Smooth muscle cell (in vitro differentiated cells): ENCODE results near the gene SMG6. TPM values are rescaled to one million over a fixed set of nuclear protein-coding genes. Genes with fewer than 3 reads are reported as not detected.

Source experiments
- DNase-seq: peaks from one replicate; lab custom pipeline; 2025; ENCODE audit not compliant: unreplicated experiment; lab: John Stamatoyannopoulos, UW
- H2AFZ ChIP-seq: fragments of 200-600 bp; sonication (generic); 2 replicates; pipeline ENCODE4 v1.6.0; 2016; ENCODE audit warnings: antibody characterized with exemption, low read depth, mild to moderate bottlenecking
- H3F3A ChIP-seq: fragments of 200-600 bp; sonication (generic); 2 replicates; pipeline ENCODE4 v1.6.0; 2017; ENCODE audit warnings: antibody characterized with exemption, low read depth
- H3K27ac ChIP-seq: fragments of 200-600 bp; sonication (generic); 2 replicates; pipeline ENCODE4 v1.5.1; 2016; ENCODE audit warnings: low read depth, mild to moderate bottlenecking
- H3K27me3 ChIP-seq: fragments of 200-600 bp; sonication (generic); 2 replicates; pipeline ENCODE4 v1.6.1; 2016; ENCODE audit warnings: low read depth, mild to moderate bottlenecking
- H3K36me3 ChIP-seq: fragments of 200-600 bp; sonication (generic); 2 replicates; pipeline ENCODE4 v1.5.1; 2016; ENCODE audit warnings: low read depth
- H3K4me1 ChIP-seq: fragments of 200-600 bp; sonication (generic); 2 replicates; pipeline ENCODE4 v1.5.1; 2016; ENCODE audit warnings: low read depth
- H3K4me2 ChIP-seq: fragments of 200-600 bp; sonication (generic); 2 replicates; pipeline ENCODE4 v1.6.0; 2016; ENCODE audit warnings: mild to moderate bottlenecking
- H3K4me3 ChIP-seq: fragments of 200-600 bp; sonication (generic); 2 replicates; pipeline ENCODE4 v1.5.1; 2016; ENCODE audit warnings: mild to moderate bottlenecking
- H3K79me2 ChIP-seq: fragments of 200-600 bp; sonication (generic); 2 replicates; pipeline ENCODE4 v1.6.0; 2016; ENCODE audit warnings: low read depth, mild to moderate bottlenecking
- H3K9ac ChIP-seq: fragments of 200-600 bp; sonication (generic); 2 replicates; pipeline ENCODE4 v1.6.0; 2016; ENCODE audit warnings: low read depth
- H3K9me3 ChIP-seq: fragments of 200-600 bp; sonication (generic); replicated peaks from 2 replicates; pipeline ENCODE4 v1.5.1; 2016; ENCODE audit warnings: low read depth
- H4K20me1 ChIP-seq: fragments of 200-600 bp; sonication (generic); 2 replicates; pipeline ENCODE4 v1.6.0; 2016; ENCODE audit warnings: low read depth
- WGBS: methylation state at CpG from one replicate; pipeline ENCODE4 v1.1.7; 2016; ENCODE audit warnings: low lambda C conversion rate; 5-methylcytosine and 5-hydroxymethylcytosine counted together
- polyA plus RNA-seq: library from polyadenylated mRNA; unstranded; fragments of >200 nt; fragmentation: Nextera tagmentation; extraction: Ambion mirVana; gene quantifications from 2 replicates; pipeline ENCODE4 v1.2.1, GENCODE V29; 2016
- total RNA-seq: library from RNA; depleted of rRNA; stranded (reverse); fragments of >200 nt; gene quantifications from 2 replicates; pipeline ENCODE4 v1.2.3, GENCODE V29; 2014
- TF ChIP-seq, protein P1 (sequence below): fragments of 200-600 bp; sonication (generic); IDR thresholded peaks from 2 replicates; pipeline ENCODE4 v1.5.1; 2017; ENCODE audit warnings: borderline replicate concordance, mild to moderate bottlenecking, antibody characterized with exemption; ENCODE audit not compliant: insufficient read depth, poor library complexity, severe bottlenecking

SMG6 gene
- total and polyA plus RNA-seq, 2 experiments from 2014 or later, result 10.6 to 21.4 TPM

DNA sequence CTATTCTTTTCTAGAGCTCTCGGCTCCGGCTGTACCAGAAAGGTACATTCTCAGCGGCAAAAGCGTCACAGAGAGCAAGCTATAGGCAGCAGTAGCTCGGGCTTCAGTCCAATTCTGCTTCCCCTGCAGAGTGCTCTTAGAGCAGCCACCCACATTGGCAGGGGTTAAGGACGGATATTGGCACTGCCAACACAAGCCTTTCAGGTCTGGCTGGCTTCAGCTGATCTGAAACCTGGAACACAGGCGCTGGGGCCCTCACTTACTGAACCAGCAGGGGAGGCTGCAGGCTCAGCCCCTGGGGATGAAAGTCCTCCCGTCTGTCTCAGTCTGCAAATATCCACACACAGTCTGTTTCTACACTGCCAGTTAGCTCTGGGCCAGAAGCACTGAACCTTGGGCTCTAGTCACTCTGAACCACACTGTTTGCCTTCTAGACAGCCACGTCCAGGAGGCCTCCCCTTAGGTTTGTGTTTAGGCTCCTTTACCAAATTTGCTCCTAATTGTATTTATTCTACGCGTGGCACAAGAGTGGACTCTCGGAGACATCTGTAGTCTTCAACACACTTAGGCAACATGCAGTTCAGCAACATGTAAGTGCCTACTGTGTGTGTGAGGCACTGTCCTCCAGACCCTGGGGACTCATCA lies 208.6 kb downstream of the SMG6 start:
- 77% methylated on average over 12 of the region's 12 CpGs for WGBS
- TF ChIP-seq, protein P1, sequence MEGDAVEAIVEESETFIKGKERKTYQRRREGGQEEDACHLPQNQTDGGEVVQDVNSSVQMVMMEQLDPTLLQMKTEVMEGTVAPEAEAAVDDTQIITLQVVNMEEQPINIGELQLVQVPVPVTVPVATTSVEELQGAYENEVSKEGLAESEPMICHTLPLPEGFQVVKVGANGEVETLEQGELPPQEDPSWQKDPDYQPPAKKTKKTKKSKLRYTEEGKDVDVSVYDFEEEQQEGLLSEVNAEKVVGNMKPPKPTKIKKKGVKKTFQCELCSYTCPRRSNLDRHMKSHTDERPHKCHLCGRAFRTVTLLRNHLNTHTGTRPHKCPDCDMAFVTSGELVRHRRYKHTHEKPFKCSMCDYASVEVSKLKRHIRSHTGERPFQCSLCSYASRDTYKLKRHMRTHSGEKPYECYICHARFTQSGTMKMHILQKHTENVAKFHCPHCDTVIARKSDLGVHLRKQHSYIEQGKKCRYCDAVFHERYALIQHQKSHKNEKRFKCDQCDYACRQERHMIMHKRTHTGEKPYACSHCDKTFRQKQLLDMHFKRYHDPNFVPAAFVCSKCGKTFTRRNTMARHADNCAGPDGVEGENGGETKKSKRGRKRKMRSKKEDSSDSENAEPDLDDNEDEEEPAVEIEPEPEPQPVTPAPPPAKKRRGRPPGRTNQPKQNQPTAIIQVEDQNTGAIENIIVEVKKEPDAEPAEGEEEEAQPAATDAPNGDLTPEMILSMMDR, result peak; percentile 51
- H3K27ac ChIP-seq, result peak overlapping the region; percentile 52
- H3K36me3 ChIP-seq, result no peaks in the 10 kb centered on the region
- H3F3A ChIP-seq, result peaks cover 19% of the 10 kb centered on the region
- H4K20me1 ChIP-seq, result no peaks in the 10 kb centered on the region
- no peak for DNase-seq
- no peaks in the 10 kb centered on the region for H3K79me2 ChIP-seq
- no peaks in the 10 kb centered on the region for H3K27me3 ChIP-seq
- H3K4me3 ChIP-seq, result no peak overlapping the region
- H3K4me2 ChIP-seq, result peak overlapping the region; percentile 23
- no peak overlapping the region for H2AFZ ChIP-seq
- H3K9ac ChIP-seq, result no peak overlapping the region
- peaks cover 27% of the 10 kb centered on the region for H3K4me1 ChIP-seq
- no peaks in the 10 kb centered on the region for H3K9me3 ChIP-seq

DNA sequence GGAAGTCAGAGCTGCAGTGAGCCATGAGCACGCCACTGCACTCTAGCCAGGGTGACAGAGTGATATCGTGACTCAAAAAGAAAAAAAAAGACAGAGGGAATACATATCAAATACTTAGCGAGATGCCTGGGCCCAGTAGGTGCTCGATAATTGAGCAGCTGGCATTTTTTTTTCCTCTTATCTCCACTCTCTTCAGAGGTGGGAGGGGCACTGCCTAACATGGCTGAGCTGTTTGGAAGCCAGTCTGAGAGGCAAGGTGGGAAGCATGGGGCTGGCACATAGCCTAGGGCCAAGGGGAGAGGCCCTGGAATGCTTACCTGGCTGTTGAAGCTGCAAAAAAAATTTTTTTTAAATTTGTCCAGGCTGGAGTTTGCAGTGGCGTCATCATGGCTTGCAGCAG lies 210.2 kb downstream of the SMG6 start:
- H3K27me3 ChIP-seq, result no peaks in the 10 kb centered on the region
- H3K79me2 ChIP-seq, result no peaks in the 10 kb centered on the region
- TF ChIP-seq, protein P1, result no peak
- no peak overlapping the region for H3K4me2 ChIP-seq
- peaks cover 19% of the 10 kb centered on the region for H3F3A ChIP-seq
- H3K27ac ChIP-seq, result no peak overlapping the region
- H4K20me1 ChIP-seq, result no peaks in the 10 kb centered on the region
- H3K36me3 ChIP-seq, result no peaks in the 10 kb centered on the region
- H2AFZ ChIP-seq, result no peak overlapping the region
- no peak overlapping the region for H3K9ac ChIP-seq
- no peak overlapping the region for H3K4me3 ChIP-seq
- peaks cover 27% of the 10 kb centered on the region for H3K4me1 ChIP-seq
- 85% methylated on average over 5 of the region's 5 CpGs for WGBS
- no peaks in the 10 kb centered on the region for H3K9me3 ChIP-seq
- DNase-seq, result no peak

DNA sequence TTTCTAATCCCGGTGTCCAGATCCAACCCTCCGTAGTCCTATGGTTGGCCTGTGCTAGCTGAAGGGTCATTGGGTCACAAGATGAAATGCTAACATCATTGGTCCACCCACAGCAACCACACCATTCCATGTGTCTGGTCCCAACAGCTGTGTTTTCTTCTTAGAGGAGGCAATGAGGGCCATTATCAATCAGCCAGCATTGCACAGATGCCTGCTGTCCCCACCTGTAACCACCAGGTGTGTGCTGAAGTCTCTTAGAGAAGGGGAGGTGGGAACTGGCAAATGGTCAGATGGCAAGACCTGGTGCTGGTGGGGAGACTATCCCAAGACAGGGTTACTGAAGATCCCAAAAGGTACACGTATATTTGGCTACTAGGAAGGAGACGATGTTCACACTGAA lies 211.3 kb downstream of the SMG6 start:
- no peak overlapping the region for H3K9ac ChIP-seq
- no peak overlapping the region for H2AFZ ChIP-seq
- H3K4me1 ChIP-seq, result peaks cover 27% of the 10 kb centered on the region
- no peak for DNase-seq
- H3F3A ChIP-seq, result peaks cover 19% of the 10 kb centered on the region
- H3K27me3 ChIP-seq, result no peaks in the 10 kb centered on the region
- no peaks in the 10 kb centered on the region for H3K79me2 ChIP-seq
- H3K27ac ChIP-seq, result peak overlapping the region; percentile 79
- H3K4me3 ChIP-seq, result no peak overlapping the region
- no peaks in the 10 kb centered on the region for H3K36me3 ChIP-seq
- no peaks in the 10 kb centered on the region for H3K9me3 ChIP-seq
- H3K4me2 ChIP-seq, result no peak overlapping the region
- 97% methylated on average over 4 of the region's 4 CpGs for WGBS
- TF ChIP-seq, protein P1, result no peak
- no peaks in the 10 kb centered on the region for H4K20me1 ChIP-seq

DNA sequence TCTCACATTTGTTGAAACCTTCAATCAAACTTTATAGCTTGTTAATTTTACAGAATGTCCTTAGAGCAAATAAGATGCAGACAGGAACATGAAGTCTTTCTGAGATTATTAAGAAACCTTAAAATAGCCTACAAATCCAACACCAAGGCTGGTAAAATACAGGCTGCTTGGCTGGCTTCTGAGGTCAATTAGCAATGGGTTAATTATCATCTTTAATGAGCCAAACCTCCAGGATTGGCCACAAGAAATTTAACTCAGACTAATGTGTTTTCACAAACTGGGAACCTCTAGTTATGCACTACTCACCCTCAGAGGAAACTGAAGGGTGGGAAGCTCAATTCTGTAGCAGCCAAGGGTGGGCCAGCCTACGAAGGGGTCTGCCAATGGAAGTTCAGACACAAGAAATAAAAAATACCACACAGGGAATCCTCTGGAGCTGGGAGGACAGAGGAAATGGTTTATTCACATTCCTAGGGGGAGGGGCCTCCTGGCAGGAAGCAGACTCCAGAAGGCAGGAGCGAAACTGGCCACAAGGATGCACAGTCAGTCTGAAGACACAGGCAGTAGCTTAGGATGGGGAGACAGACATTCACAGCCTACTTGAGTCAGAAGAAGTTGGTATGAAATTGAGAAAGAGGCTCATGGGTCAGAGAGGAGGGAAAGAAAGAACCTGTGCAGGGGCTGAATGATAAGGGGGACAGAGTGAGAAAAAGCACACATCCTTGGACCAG lies 212.6 kb downstream of the SMG6 start:
- Histone ChIP-seq H3K4me1 (peaks cover 25% of the 10 kb centered on the region), H3K4me3 (no peak overlapping the region), H3K9me3 (no peaks in the 10 kb centered on the region), H3K27ac (peak overlapping the region; percentile 79), H3K27me3 (no peaks in the 10 kb centered on the region), H3K9ac (peak overlapping the region; percentile 21), H4K20me1 (no peaks in the 10 kb centered on the region), H3K79me2 (no peaks in the 10 kb centered on the region), H2AFZ (no peak overlapping the region), H3K4me2 (peak overlapping the region; percentile 72), H3K36me3 (no peaks in the 10 kb centered on the region), H3F3A (peaks cover 19% of the 10 kb centered on the region)
- TF ChIP-seq, protein P1, result peak; percentile 9
- 21% methylated on average over 2 of the region's 2 CpGs for WGBS
- peak; percentile 16 for DNase-seq
